Measurements from ENCODE around the gene SOX5. TPM values are rescaled to one million over a fixed set of nuclear protein-coding genes. Genes with fewer than 3 reads are reported as not detected.

Gene SOX5
- total and polyA plus RNA-seq, 12 donors = 0.47 to 10.4 (median 1.9) TPM

DNA sequence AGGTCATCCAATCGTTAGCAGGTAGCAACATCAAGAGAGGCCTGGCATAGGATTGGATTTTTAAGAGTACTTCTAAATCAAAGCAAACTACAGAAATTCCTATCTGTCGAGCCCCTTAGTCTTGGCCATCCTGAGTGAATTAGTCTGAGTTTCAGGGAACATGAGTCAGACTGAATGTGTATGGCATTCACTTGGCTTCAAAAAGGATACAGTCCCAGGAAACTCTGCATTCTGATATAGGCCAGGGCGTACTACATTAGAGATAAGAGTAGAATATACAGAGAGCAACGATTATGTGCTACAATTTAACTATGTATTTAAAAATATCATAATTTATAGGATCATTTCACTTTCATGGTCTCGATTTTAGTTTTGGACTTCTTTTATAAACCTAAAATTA is 242.2 kb downstream of the SOX5 start:
- intact Hi-C loops (cut with DNase I) = no loop called here
- Histone ChIP-seq H3K36me3 (replicated peaks in 1 of 2) (no peaks in the 10 kb centered on the region), H3K27me3 (no peaks in the 10 kb centered on the region), H3K4me1 (replicated peaks in 1 of 2) (no peaks in the 10 kb centered on the region), H3K4me3 (no peak overlapping the region), H3K27ac (no peak overlapping the region), H3K9me3 (replicated peaks in 1 of 3) (no peaks in the 10 kb centered on the region)
- DNase-seq = no peak
- WGBS, 4 donors = 73 to 85% (median 78%) methylated on average over 5 of the region's 5 CpGs
- TF ChIP-seq, protein P1, sequence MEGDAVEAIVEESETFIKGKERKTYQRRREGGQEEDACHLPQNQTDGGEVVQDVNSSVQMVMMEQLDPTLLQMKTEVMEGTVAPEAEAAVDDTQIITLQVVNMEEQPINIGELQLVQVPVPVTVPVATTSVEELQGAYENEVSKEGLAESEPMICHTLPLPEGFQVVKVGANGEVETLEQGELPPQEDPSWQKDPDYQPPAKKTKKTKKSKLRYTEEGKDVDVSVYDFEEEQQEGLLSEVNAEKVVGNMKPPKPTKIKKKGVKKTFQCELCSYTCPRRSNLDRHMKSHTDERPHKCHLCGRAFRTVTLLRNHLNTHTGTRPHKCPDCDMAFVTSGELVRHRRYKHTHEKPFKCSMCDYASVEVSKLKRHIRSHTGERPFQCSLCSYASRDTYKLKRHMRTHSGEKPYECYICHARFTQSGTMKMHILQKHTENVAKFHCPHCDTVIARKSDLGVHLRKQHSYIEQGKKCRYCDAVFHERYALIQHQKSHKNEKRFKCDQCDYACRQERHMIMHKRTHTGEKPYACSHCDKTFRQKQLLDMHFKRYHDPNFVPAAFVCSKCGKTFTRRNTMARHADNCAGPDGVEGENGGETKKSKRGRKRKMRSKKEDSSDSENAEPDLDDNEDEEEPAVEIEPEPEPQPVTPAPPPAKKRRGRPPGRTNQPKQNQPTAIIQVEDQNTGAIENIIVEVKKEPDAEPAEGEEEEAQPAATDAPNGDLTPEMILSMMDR (IDR thresholded peaks at IDR 0.05) = no peak
- TF ChIP-seq POLR2A (IDR thresholded peaks at IDR 0.05) = no peak

DNA sequence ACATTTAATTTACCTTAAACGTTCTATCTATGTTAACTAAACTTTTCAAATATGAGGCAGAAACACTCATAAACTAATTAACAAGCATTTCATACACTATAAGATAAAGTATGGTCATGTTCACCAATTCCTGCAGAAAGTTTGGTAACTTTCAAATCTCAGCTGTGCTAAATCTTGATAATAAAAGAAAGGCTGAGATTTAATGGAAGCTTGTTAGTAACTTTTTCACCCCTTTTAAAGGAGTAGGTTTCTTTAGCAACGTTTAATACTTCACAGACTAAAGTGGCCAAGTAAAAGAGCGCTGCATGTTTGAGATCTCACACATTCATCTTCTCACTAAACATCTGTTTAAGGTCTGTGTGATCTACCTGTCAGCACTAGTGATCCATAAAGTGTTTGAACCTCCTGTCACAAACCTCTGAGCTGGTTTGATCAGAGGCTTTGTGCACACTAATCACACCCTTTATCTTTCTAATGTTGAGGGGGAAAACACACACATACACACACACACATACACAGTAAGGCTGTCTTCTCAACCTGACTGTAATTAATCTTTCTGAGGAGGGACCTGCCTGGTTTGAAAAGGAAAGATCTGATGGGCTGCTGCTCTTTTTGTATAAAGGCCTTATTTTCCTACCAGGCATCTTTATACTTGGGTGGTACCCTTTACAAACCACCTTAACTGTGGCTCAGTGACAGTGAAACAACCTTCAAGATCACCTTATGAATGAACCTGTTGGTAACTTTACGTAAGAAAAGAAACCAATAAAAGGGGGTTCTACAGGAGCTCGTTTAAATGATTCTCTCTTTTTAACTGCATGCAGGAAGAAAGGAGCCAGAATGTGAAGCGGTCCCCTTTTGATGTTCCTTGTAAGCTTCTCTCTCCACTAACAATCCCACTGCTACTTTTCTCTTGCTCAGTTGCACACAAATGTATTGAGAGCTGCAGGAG is 244.2 kb downstream of the SOX5 start:
- no peak for DNase-seq
- H3K27me3 ChIP-seq = no peaks in the 10 kb centered on the region
- no peak for TF ChIP-seq POLR2A (IDR thresholded peaks at IDR 0.05)
- TF ChIP-seq, protein P1 (IDR thresholded peaks at IDR 0.05) = no peak
- H3K9me3 ChIP-seq (replicated peaks in 1 of 3) = no peaks in the 10 kb centered on the region
- WGBS, 4 donors = 52 to 61% (median 60%) methylated on average over 6 of the region's 6 CpGs
- no peaks in the 10 kb centered on the region for H3K4me1 ChIP-seq (replicated peaks in 1 of 2)
- H3K36me3 ChIP-seq (replicated peaks in 1 of 2) = no peaks in the 10 kb centered on the region
- intact Hi-C loops (cut with DNase I) = no loop called here
- no peak overlapping the region for H3K4me3 ChIP-seq
- H3K27ac ChIP-seq = no peak overlapping the region

DNA sequence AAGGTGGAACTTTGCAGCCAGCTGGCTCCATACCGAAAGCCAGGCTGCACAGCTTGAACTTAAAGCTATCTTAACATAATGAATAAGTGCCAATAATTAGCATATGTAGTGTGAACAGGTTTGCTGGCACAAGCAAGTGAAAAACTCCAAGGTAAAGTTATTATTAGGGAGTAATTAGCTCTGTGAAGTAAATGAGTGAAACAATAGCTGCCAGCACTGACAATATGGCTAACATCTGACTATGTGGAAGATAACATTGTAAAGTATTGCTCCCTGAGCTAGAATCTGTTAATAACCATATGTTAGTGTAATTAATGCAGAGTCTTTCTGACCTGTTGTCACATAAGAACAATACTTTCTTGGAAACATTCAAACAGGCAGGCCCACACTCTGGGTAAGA is 246.4 kb downstream of the SOX5 start:
- H3K27me3 ChIP-seq = no peaks in the 10 kb centered on the region
- no peaks in the 10 kb centered on the region for H3K36me3 ChIP-seq (replicated peaks in 1 of 2)
- no peak overlapping the region for H3K27ac ChIP-seq
- H3K4me3 ChIP-seq = no peak overlapping the region
- WGBS, 4 donors = 61 to 95% (median 77%) methylated on average over 1 of the region's 1 CpG
- TF ChIP-seq, protein P1 (IDR thresholded peaks at IDR 0.05) = no peak
- no peak for TF ChIP-seq POLR2A (IDR thresholded peaks at IDR 0.05)
- DNase-seq = no peak
- intact Hi-C loops (cut with DNase I) = no loop called here
- no peaks in the 10 kb centered on the region for H3K9me3 ChIP-seq (replicated peaks in 1 of 3)
- H3K4me1 ChIP-seq (replicated peaks in 1 of 2) = no peaks in the 10 kb centered on the region

DNA sequence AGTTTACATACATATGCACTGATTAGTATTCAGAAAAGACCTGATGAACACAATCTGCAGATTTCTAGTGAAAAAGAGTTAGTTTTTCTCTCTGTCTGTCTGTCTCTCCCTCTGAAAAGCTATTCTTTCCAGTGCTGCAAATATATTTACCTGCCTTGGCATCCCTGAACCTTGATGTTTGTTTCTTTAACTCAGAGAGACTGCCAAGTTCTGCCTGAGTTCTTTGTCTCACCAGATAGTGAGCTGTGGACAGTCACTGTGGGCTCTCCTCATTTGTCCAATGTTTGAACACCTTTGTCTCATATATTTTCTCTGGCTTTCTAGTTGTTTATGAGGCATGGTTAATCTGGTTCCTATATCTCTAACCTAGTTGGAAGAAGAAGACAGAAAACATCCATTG is 250.4 kb downstream of the SOX5 start:
- Histone ChIP-seq H3K27me3 (no peaks in the 10 kb centered on the region), H3K4me3 (no peak overlapping the region), H3K36me3 (replicated peaks in 1 of 2) (no peaks in the 10 kb centered on the region), H3K27ac (no peak overlapping the region), H3K9me3 (replicated peaks in 1 of 3) (no peaks in the 10 kb centered on the region), H3K4me1 (replicated peaks in 1 of 2) (no peaks in the 10 kb centered on the region)
- no peak for DNase-seq
- intact Hi-C loops (cut with DNase I) = no loop called here
- no peak for TF ChIP-seq POLR2A (IDR thresholded peaks at IDR 0.05)
- TF ChIP-seq, protein P1 (IDR thresholded peaks at IDR 0.05) = no peak

All from adrenal gland (tissue), 12 donors.